H1 (cell line): ENCODE results near the gene UBE2D4. TPM values are rescaled to one million over a fixed set of nuclear protein-coding genes. Genes with fewer than 3 reads are reported as not detected.
A peak's percentile ranks its signal among the peaks of the same experiment; 100 is the strongest.

Source experiments
- CTCF ChIA-PET: fragments of 300-600 bp; sonication (Branson Sonifier 250); formaldehyde crosslinking; loops from one replicate; lab custom pipeline; 2021; ENCODE audit not compliant: partially characterized antibody; lab: Charles Lee
- POLR2A ChIA-PET: fragments of 300-600 bp; sonication (Branson Sonifier 250); formaldehyde crosslinking; loops from one replicate; lab custom pipeline; 2021; ENCODE audit warnings: inconsistent platforms; ENCODE audit not compliant: partially characterized antibody; lab: Charles Lee
- DNase-seq, 2 experiments: peaks; one replicate each; pipeline versions ENCODE4 v3.0.0 to v3.0.0-alpha.2; 2010 to 2022; ENCODE audit warnings: low spot score in 2 of 2, low read depth in 1 of 2, mixed read lengths in 1 of 2
- FAIRE-seq: peaks from 2 replicates; lab custom pipeline; 2011; peaks lifted over from hg19 to GRCh38; lab: Jason Lieb, UNC
- H2AFZ ChIP-seq: 2 replicates; pipeline ENCODE4 v1.8.1; 2012; ENCODE audit warnings: low read length, inconsistent platforms
- H2AK5ac ChIP-seq: 2 replicates; pipeline ENCODE4 v1.6.1; 2013; ENCODE audit warnings: low read depth, low read length
- H2BK120ac ChIP-seq: replicated peaks from 2 replicates; pipeline ENCODE3; 2013; ENCODE audit warnings: low read depth, low read length, inconsistent platforms
- H2BK12ac ChIP-seq: 2 replicates; pipeline ENCODE4 v1.6.1; 2013; ENCODE audit warnings: low read depth, low read length
- H2BK15ac ChIP-seq: 2 replicates; pipeline ENCODE4 v1.6.1; 2013; ENCODE audit warnings: low read length
- H2BK20ac ChIP-seq: 2 replicates; pipeline ENCODE4 v1.6.1; 2013; ENCODE audit warnings: low read length
- H2BK5ac ChIP-seq: 2 replicates; pipeline ENCODE4 v1.6.1; 2013; ENCODE audit warnings: low read depth, low read length
- H3K14ac ChIP-seq: 2 replicates; pipeline ENCODE4 v1.6.1; 2013; ENCODE audit warnings: inconsistent platforms; ENCODE audit not compliant: insufficient read length
- H3K18ac ChIP-seq: 2 replicates; pipeline ENCODE4 v1.6.1; 2013; ENCODE audit warnings: low read length; ENCODE audit errors: extremely low read depth
- H3K23ac ChIP-seq: 2 replicates; pipeline ENCODE4 v1.6.1; 2013; ENCODE audit warnings: inconsistent platforms; ENCODE audit not compliant: insufficient read length
- H3K23me2 ChIP-seq: 2 replicates; pipeline ENCODE4 v1.6.1; 2013; ENCODE audit warnings: low read depth, low read length
- H3K27ac ChIP-seq: 2 replicates; pipeline ENCODE4 v1.6.1; 2011; ENCODE audit warnings: low read depth, low read length, inconsistent platforms
- H3K27me3 ChIP-seq, 4 experiments: replicated peaks in 1 of 4; 1 replicate in 1 of 4; 2 replicates in 3 of 4; pipeline versions ENCODE4 v1.6.1 to v1.8.1; 2011 to 2013; ENCODE audit warnings: low read length in 3 of 4, mild to moderate bottlenecking in 3 of 4, inconsistent platforms in 2 of 4, mixed read lengths in 2 of 4, moderate library complexity in 1 of 4; ENCODE audit not compliant: control insufficient read depth in 3 of 4, insufficient read depth in 3 of 4; ENCODE audit errors: extremely low read depth in 1 of 4
- H3K36me3 ChIP-seq, 4 experiments: 2 replicates each; pipeline versions ENCODE4 v1.6.1 to v1.8.1; 2011 to 2013; ENCODE audit warnings: mild to moderate bottlenecking in 4 of 4, low read length in 3 of 4, moderate library complexity in 2 of 4, control low read depth in 1 of 4, inconsistent platforms in 1 of 4; ENCODE audit not compliant: insufficient read depth in 4 of 4, control insufficient read depth in 2 of 4
- H3K4ac ChIP-seq: replicated peaks from 2 replicates; pipeline ENCODE3; 2013; ENCODE audit warnings: low read length, low read depth, mixed read lengths, inconsistent platforms; ENCODE audit not compliant: insufficient read length
- H3K4me1 ChIP-seq, 4 experiments: replicated peaks in 1 of 4; 1 replicate in 1 of 4; 2 replicates in 3 of 4; pipeline versions ENCODE4 v1.6.1 to v1.8.1; 2011 to 2013; ENCODE audit warnings: low read length in 3 of 4, inconsistent platforms in 2 of 4, mixed read lengths in 1 of 4; ENCODE audit not compliant: insufficient read depth in 4 of 4, control insufficient read depth in 3 of 4
- H3K4me2 ChIP-seq, 2 experiments: 2 replicates each; pipeline versions ENCODE4 v1.6.1 to v1.8.1; 2011 to 2013; ENCODE audit warnings: low read depth in 2 of 2, low read length in 2 of 2, control low read depth in 1 of 2, inconsistent platforms in 1 of 2, mild to moderate bottlenecking in 1 of 2; ENCODE audit not compliant: insufficient read depth in 1 of 2
- H3K4me3 ChIP-seq, 4 experiments: fragments of 200-600, 300-600 bp in 1 of 4; sonication (generic), shearing (Covaris generic), sonication (Bioruptor Twin) in 1 of 4; 2 replicates each; pipeline versions ENCODE4 v1.5.1 to v1.8.1; 2011 to 2016; ENCODE audit warnings: low read length in 4 of 4, low read depth in 3 of 4, control low read depth in 2 of 4, inconsistent platforms in 2 of 4, mild to moderate bottlenecking in 2 of 4, mixed read lengths in 1 of 4, moderate library complexity in 1 of 4; ENCODE audit not compliant: insufficient read depth in 2 of 4; ENCODE audit errors: extremely low read depth in 1 of 4
- H3K56ac ChIP-seq: replicated peaks from 2 replicates; pipeline ENCODE3; 2013; ENCODE audit warnings: low read depth, mild to moderate bottlenecking, mixed read lengths, low read length, inconsistent platforms; ENCODE audit not compliant: insufficient read length
- H3K79me1 ChIP-seq: 2 replicates; pipeline ENCODE4 v1.6.1; 2013; ENCODE audit warnings: low read depth, low read length, control low read depth
- H3K79me2 ChIP-seq, 2 experiments: 2 replicates each; pipeline versions ENCODE4 v1.6.1 to v1.8.1; 2012 to 2013; ENCODE audit warnings: low read length in 2 of 2, mild to moderate bottlenecking in 2 of 2, inconsistent platforms in 1 of 2; ENCODE audit not compliant: insufficient read depth in 2 of 2, control insufficient read depth in 1 of 2
- H3K9ac ChIP-seq, 4 experiments: replicated peaks in 1 of 4; 1 replicate in 1 of 4; 2 replicates in 3 of 4; pipeline versions ENCODE4 v1.6.1 to v1.8.1; 2011 to 2013; ENCODE audit warnings: low read depth in 3 of 4, low read length in 3 of 4, control low read depth in 2 of 4, mild to moderate bottlenecking in 2 of 4, moderate library complexity in 2 of 4, inconsistent platforms in 1 of 4; ENCODE audit errors: extremely low read depth in 1 of 4
- H3K9me3 ChIP-seq, 2 experiments: 2 replicates each; pipeline versions ENCODE4 v1.6.1 to v1.8.1; 2012 to 2013; ENCODE audit warnings: mild to moderate bottlenecking in 2 of 2, moderate library complexity in 2 of 2, control low read depth in 1 of 2, inconsistent platforms in 1 of 2, low read depth in 1 of 2, low read length in 1 of 2, mixed read lengths in 1 of 2; ENCODE audit not compliant: insufficient read depth in 2 of 2
- H4K20me1 ChIP-seq, 2 experiments: replicated peaks in 1 of 2; 2 replicates each; pipeline versions ENCODE3 to v1.8.1; 2011 to 2013; ENCODE audit warnings: inconsistent platforms in 2 of 2, low read length in 2 of 2, mild to moderate bottlenecking in 1 of 2; ENCODE audit not compliant: insufficient read depth in 2 of 2, control insufficient read depth in 1 of 2
- H4K5ac ChIP-seq: 2 replicates; pipeline ENCODE4 v1.6.1; 2013; ENCODE audit warnings: low read length, low read depth, mixed read lengths, inconsistent platforms; ENCODE audit not compliant: insufficient read length
- H4K8ac ChIP-seq: 2 replicates; pipeline ENCODE4 v1.8.0; 2013; ENCODE audit warnings: mild to moderate bottlenecking, moderate library complexity, low read length, inconsistent platforms; ENCODE audit not compliant: insufficient read depth; ENCODE audit errors: extremely low read depth
- H4K91ac ChIP-seq: replicated peaks from 2 replicates; pipeline ENCODE3; 2013; ENCODE audit warnings: low read length, mixed read lengths, inconsistent platforms; ENCODE audit not compliant: insufficient read length
- ASH2L ChIP-seq: fragments of 200-600, 300-600 bp; sonication (generic); IDR thresholded peaks from one replicate; pipeline ENCODE4 v1.7.1; 2017; ENCODE audit warnings: low read length
- JUN ChIP-seq: IDR thresholded peaks from 2 replicates; pipeline ENCODE4 v1.6.1; 2011; ENCODE audit warnings: low read depth, mild to moderate bottlenecking, improper control_type of control experiment, low read length
- SIN3A ChIP-seq, 2 experiments: IDR thresholded peaks in 1 of 2; conservative IDR thresholded peaks in 1 of 2; 2 replicates each; pipeline ENCODE4 v1.6.1; 2011 to 2012; ENCODE audit warnings: low read length in 2 of 2, improper control_type of control experiment in 1 of 2, low read depth in 1 of 2, mild to moderate bottlenecking in 1 of 2
- WGBS, 2 experiments: shearing (Covaris generic) in 1 of 2; methylation state at CpG; one replicate each; pipeline versions ENCODE4 v1.1.6 to v1.1.7; 2013 to 2015; ENCODE audit warnings: low lambda C conversion rate in 2 of 2, mixed read lengths in 2 of 2, inconsistent platforms in 1 of 2, low coverage in 1 of 2, missing lambda C conversion rate in 1 of 2; ENCODE audit not compliant: insufficient replicate concordance in 2 of 2, insufficient coverage in 1 of 2, insufficient read length in 1 of 2; ENCODE audit errors: extremely low coverage in 1 of 2, missing lambda C conversion rate in 1 of 2; 5-methylcytosine and 5-hydroxymethylcytosine counted together
- polyA plus RNA-seq, 7 experiments: library from polyadenylated mRNA; depleted of rRNA in 3 of 7; stranded (reverse) in 5 of 7; unstranded in 2 of 7; fragments of >200 nt in 5 of 7; fragments of 200-250 nt in 2 of 7; gene quantifications; 1 replicate in 5 of 7; 2 replicates in 1 of 7; 4 replicates in 1 of 7; pipeline versions ENCODE4 v1.2.1 to v1.2.3, GENCODE V29; 2011 to 2013; ENCODE audit warnings: missing spikeins in 2 of 7, mixed read lengths in 2 of 7
- total RNA-seq: library from RNA; stranded (reverse); fragmentation: NEBNext Ultra II Directional; extraction: Animal tissue kit (Norgen Biotek cat#: 25700); gene quantifications from 2 replicates; pipeline ENCODE4 v1.2.1, GENCODE V29; 2021

Gene UBE2D4
- total and polyA plus RNA-seq, 2 of the 8 experiments (the other 6 are each of a cell fraction or from before 2014, with no cell fraction given), result 3.4 to 9.4 TPM

DNA sequence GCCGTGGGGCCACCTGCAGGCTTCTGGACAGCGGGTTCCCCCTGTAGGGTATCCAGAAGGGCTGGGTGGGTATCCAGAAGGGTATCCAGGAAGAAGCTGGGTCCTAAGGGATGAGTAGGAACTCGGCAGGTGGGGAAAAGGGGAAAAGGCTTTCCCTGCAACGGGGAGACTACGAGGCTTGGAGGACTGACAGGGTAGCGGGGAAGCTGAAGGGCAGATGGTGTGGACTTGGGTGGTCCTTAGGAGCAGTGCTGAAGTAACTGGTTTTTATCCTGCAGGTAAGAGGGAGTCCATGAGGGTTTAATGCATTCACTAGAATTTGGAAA lies 525 bp downstream of the UBE2D4 start:
- Histone ChIP-seq H2AK5ac (no peak overlapping the region), H3K79me1 (no peaks in the 10 kb centered on the region), H4K20me1 (no peaks in the 10 kb centered on the region), H2AFZ (peak overlapping the region; percentile 91), H3K9me3 (no peaks in the 10 kb centered on the region), H4K8ac (no peak overlapping the region), H3K14ac (no peak overlapping the region), H3K4me3 (peak overlapping the region; percentile 28 to 69 (median 52)), H2BK12ac (no peak overlapping the region), H3K4me2 (peak overlapping the region; percentile 73 to 83), H3K56ac (no peak overlapping the region), H3K23ac (no peak overlapping the region), H2BK5ac (no peak overlapping the region), H3K27me3 (peaks cover 0 to 18% (median 6%) of the 10 kb centered on the region in 4 experiments; a peak in 6 of 7 replicates), H3K27ac (no peak overlapping the region), H3K36me3 (no peaks in the 10 kb centered on the region), H3K23me2 (peaks cover 4% of the 10 kb centered on the region; the same call in 1 of the 2 replicates), H4K91ac (no peak overlapping the region), H2BK15ac (no peak overlapping the region), H2BK20ac (no peak overlapping the region), H3K4me1 (peaks cover 0 to 4% (median 0%) of the 10 kb centered on the region in 4 experiments; a peak in 2 of 7 replicates), H3K9ac (no peak overlapping the region; a peak in 1 of 7 replicates), H2BK120ac (no peak overlapping the region), H3K79me2 (no peaks in the 10 kb centered on the region), H4K5ac (no peak overlapping the region), H3K4ac (no peak overlapping the region), H3K18ac (no peak overlapping the region)
- POLR2A ChIA-PET, result interaction anchor here (0.7 to 1.5 kb wide), 6 partner anchors 8 to 58 kb away, joined by 3 to 6 read pairs (median 4); partner anchors contain the start of gene MRPS24
- FAIRE-seq (no peak), DNase-seq (no peak)
- WGBS, 2 experiments, result 12% methylated on average over 6 of the region's 6 CpGs; no CpG with 5 or more reads in 1 of the 2 experiments
- CTCF ChIA-PET, result no interaction called here
- TF ChIP-seq SIN3A (conservative IDR thresholded peaks at IDR 0.05 in 1 of 2, IDR thresholded peaks at IDR 0.05 in 1 of 2; ENCODE audit: low read depth in 1 of 2, low read length in 2 of 2) (0 out of 4 replicates have a peak, but pooled peaks of 1 of the 2 experiments have one; percentile 27), JUN (no peak), ASH2L (peak; percentile 5)
- TF ChIP-seq, all 59 proteins: peak for 2
